ENCODE measurements around the gene ERC2. TPM values are rescaled to one million over a fixed set of nuclear protein-coding genes. Genes with fewer than 3 reads are reported as not detected.

ERC2 gene
- total and polyA plus RNA-seq, 2 donors (not counting 1 experiment from before 2014, with no cell fraction given): 0.14 to 0.17 TPM

DNA sequence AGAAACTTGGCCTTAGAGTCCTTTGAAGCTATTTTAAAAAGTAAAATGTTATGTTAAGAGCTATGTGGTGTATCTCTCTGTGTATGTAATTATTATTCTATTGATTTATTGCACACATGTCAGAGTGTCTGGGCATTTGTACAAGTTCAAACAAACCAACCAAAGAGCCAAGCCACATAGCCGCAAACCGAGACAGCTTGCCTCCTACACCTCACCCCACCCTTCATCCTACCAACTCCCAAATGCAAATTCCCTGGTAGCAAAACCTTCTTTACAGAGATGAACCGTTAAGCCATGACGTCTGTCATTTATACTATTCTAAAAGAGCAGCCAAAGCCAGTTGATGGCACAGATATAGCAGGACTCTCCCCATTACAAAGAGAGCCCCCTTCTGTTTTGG, 332.3 kb downstream of the ERC2 start:
- TF ChIP-seq EZH2 (IDR thresholded peaks at IDR 0.05; ENCODE audit: low read length, missing control alignments): no peak
- TF ChIP-seq, protein P1, sequence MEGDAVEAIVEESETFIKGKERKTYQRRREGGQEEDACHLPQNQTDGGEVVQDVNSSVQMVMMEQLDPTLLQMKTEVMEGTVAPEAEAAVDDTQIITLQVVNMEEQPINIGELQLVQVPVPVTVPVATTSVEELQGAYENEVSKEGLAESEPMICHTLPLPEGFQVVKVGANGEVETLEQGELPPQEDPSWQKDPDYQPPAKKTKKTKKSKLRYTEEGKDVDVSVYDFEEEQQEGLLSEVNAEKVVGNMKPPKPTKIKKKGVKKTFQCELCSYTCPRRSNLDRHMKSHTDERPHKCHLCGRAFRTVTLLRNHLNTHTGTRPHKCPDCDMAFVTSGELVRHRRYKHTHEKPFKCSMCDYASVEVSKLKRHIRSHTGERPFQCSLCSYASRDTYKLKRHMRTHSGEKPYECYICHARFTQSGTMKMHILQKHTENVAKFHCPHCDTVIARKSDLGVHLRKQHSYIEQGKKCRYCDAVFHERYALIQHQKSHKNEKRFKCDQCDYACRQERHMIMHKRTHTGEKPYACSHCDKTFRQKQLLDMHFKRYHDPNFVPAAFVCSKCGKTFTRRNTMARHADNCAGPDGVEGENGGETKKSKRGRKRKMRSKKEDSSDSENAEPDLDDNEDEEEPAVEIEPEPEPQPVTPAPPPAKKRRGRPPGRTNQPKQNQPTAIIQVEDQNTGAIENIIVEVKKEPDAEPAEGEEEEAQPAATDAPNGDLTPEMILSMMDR (conservative IDR thresholded peaks at IDR 0.05 in 1 of 2, IDR thresholded peaks at IDR 0.05 in 1 of 2; ENCODE audit: low read depth in 1 of 2, low read length in 2 of 2): no peak
- peak; percentile 72 to 75 for DNase-seq (ENCODE audit: low read depth in 2 of 2)

DNA sequence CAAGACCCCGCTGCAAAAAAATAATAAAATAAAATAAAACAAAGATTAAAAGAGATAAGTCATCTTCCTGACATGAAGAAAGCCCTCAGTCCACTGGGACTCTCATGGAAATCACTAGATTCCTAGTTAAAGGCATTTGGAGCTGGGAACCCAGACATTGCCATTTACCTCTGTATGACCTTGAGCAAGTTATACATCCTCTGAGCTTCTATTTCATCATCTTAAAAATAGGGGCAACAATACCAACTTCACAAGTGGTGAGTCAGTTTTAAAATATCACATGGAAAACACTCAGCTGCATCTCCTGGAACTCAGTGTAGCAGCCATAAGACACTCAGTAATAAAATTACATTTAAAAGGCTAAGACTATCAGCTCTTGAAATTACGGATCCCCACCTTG, 334.8 kb downstream of the ERC2 start:
- no peak overlapping the region for H3K27ac ChIP-seq (ENCODE audit: insufficient read depth, low read length)
- no peak overlapping the region for H3K9ac ChIP-seq (ENCODE audit: insufficient read depth, low read length)
- TF ChIP-seq EZH2 (IDR thresholded peaks at IDR 0.05; ENCODE audit: low read length, missing control alignments): no peak
- TF ChIP-seq, protein P1 (conservative IDR thresholded peaks at IDR 0.05 in 1 of 2, IDR thresholded peaks at IDR 0.05 in 1 of 2; ENCODE audit: low read depth in 1 of 2, low read length in 2 of 2): no peak
- H3K79me2 ChIP-seq (ENCODE audit: control insufficient read depth, insufficient read depth, low read length): no peaks in the 10 kb centered on the region
- H3K36me3 ChIP-seq (ENCODE audit: control insufficient read depth, insufficient read depth, low read length): no peaks in the 10 kb centered on the region
- H3K4me1 ChIP-seq (ENCODE audit: control insufficient read depth, extremely low read depth, insufficient read depth, low read length): peaks cover 9% of the 10 kb centered on the region
- no peaks in the 10 kb centered on the region for H4K20me1 ChIP-seq (ENCODE audit: control insufficient read depth, extremely low read depth, insufficient read depth, low read length)
- H3K4me2 ChIP-seq (ENCODE audit: extremely low read depth, insufficient read depth, low read length): no peak overlapping the region
- peak; percentile 73 to 82 for DNase-seq (ENCODE audit: low read depth in 2 of 2)
- H2AFZ ChIP-seq (ENCODE audit: low read length): no peak overlapping the region
- no peaks in the 10 kb centered on the region for H3K9me3 ChIP-seq (ENCODE audit: control insufficient read depth, insufficient read depth, low read depth, low read length)
- H3K27me3 ChIP-seq (ENCODE audit: control insufficient read depth, insufficient read depth, low read length): no peaks in the 10 kb centered on the region
- H3K4me3 ChIP-seq (replicated peaks in 1 of 4; ENCODE audit: control extremely low read depth in 1 of 4, insufficient read depth in 1 of 4, low read depth in 3 of 4, low read length in 4 of 4): no peak overlapping the region

More for the DNA sequence above, 332.3 kb downstream of the ERC2 start:
- Histone ChIP-seq H3K4me2 (ENCODE audit: extremely low read depth, insufficient read depth, low read length) (no peak overlapping the region), H3K79me2 (ENCODE audit: control insufficient read depth, insufficient read depth, low read length) (no peaks in the 10 kb centered on the region), H3K36me3 (ENCODE audit: control insufficient read depth, insufficient read depth, low read length) (no peaks in the 10 kb centered on the region), H3K27ac (ENCODE audit: insufficient read depth, low read length) (no peak overlapping the region), H3K4me3 (replicated peaks in 1 of 4; ENCODE audit: control extremely low read depth in 1 of 4, insufficient read depth in 1 of 4, low read depth in 3 of 4, low read length in 4 of 4) (no peak overlapping the region), H2AFZ (ENCODE audit: low read length) (no peak overlapping the region), H4K20me1 (ENCODE audit: control insufficient read depth, extremely low read depth, insufficient read depth, low read length) (no peaks in the 10 kb centered on the region), H3K9ac (ENCODE audit: insufficient read depth, low read length) (no peak overlapping the region), H3K27me3 (ENCODE audit: control insufficient read depth, insufficient read depth, low read length) (no peaks in the 10 kb centered on the region), H3K9me3 (ENCODE audit: control insufficient read depth, insufficient read depth, low read depth, low read length) (no peaks in the 10 kb centered on the region), H3K4me1 (ENCODE audit: control insufficient read depth, extremely low read depth, insufficient read depth, low read length) (peaks cover 8% of the 10 kb centered on the region)

DNA sequence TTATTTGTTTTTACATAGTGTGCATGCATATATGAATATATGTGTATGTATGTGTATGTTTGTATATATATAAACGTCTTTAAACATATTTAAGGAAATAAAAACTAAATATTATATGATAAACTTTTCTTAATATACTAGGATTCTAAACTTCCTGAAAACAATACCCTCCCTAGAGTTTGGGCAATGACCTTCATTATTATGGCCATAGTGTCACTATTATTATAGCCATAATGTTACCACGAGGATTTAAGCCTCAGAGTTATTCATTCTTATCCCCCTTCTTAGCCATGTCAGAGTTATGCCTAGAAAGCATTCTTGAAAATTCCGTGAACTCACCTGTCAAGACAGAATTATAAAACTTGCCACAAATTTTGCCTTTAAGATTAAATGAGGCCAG, 335.5 kb downstream of the ERC2 start:
- no peaks in the 10 kb centered on the region for H3K27me3 ChIP-seq (ENCODE audit: control insufficient read depth, insufficient read depth, low read length)
- H3K4me2 ChIP-seq (ENCODE audit: extremely low read depth, insufficient read depth, low read length): no peak overlapping the region
- no peak for TF ChIP-seq EZH2 (IDR thresholded peaks at IDR 0.05; ENCODE audit: low read length, missing control alignments)
- TF ChIP-seq, protein P1 (conservative IDR thresholded peaks at IDR 0.05 in 1 of 2, IDR thresholded peaks at IDR 0.05 in 1 of 2; ENCODE audit: low read depth in 1 of 2, low read length in 2 of 2): no peak
- no peak overlapping the region for H3K9ac ChIP-seq (ENCODE audit: insufficient read depth, low read length)
- H3K27ac ChIP-seq (ENCODE audit: insufficient read depth, low read length): no peak overlapping the region
- no peaks in the 10 kb centered on the region for H3K36me3 ChIP-seq (ENCODE audit: control insufficient read depth, insufficient read depth, low read length)
- H2AFZ ChIP-seq (ENCODE audit: low read length): no peak overlapping the region
- DNase-seq (ENCODE audit: low read depth in 2 of 2): no peak
- no peaks in the 10 kb centered on the region for H4K20me1 ChIP-seq (ENCODE audit: control insufficient read depth, extremely low read depth, insufficient read depth, low read length)
- H3K4me3 ChIP-seq (replicated peaks in 1 of 4; ENCODE audit: control extremely low read depth in 1 of 4, insufficient read depth in 1 of 4, low read depth in 3 of 4, low read length in 4 of 4): no peak overlapping the region
- H3K79me2 ChIP-seq (ENCODE audit: control insufficient read depth, insufficient read depth, low read length): no peaks in the 10 kb centered on the region
- H3K9me3 ChIP-seq (ENCODE audit: control insufficient read depth, insufficient read depth, low read depth, low read length): no peaks in the 10 kb centered on the region
- H3K4me1 ChIP-seq (ENCODE audit: control insufficient read depth, extremely low read depth, insufficient read depth, low read length): peaks cover 9% of the 10 kb centered on the region

All from fibroblast of lung (primary cell).